Measurements from ENCODE around the gene C5orf63.

DNA sequence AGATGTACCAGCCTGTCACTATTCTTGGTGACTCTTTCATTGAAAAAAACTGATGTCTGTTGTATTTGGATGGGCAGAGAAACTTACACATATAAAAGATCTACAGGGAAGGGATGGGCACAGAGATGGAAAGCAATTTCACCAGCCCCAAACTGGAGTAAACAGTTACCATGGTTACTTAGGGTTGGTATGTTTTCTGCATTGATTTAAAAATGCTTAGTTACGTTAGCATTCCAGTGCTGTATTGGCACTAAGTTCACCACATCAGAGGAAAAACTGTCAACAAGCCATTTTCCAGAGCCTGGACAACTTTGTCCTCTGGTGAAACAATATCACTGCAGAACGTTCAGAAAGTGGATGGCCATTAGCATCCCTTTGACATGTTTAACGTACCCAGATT lies 70.9 kb downstream of the C5orf63 start:
- TF ChIP-seq, protein P1, sequence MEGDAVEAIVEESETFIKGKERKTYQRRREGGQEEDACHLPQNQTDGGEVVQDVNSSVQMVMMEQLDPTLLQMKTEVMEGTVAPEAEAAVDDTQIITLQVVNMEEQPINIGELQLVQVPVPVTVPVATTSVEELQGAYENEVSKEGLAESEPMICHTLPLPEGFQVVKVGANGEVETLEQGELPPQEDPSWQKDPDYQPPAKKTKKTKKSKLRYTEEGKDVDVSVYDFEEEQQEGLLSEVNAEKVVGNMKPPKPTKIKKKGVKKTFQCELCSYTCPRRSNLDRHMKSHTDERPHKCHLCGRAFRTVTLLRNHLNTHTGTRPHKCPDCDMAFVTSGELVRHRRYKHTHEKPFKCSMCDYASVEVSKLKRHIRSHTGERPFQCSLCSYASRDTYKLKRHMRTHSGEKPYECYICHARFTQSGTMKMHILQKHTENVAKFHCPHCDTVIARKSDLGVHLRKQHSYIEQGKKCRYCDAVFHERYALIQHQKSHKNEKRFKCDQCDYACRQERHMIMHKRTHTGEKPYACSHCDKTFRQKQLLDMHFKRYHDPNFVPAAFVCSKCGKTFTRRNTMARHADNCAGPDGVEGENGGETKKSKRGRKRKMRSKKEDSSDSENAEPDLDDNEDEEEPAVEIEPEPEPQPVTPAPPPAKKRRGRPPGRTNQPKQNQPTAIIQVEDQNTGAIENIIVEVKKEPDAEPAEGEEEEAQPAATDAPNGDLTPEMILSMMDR (conservative IDR thresholded peaks at IDR 0.05; ENCODE audit: low read depth, low read length) = no peak
- no peak for TF ChIP-seq EZH2 (IDR thresholded peaks at IDR 0.05; ENCODE audit: borderline replicate concordance, low read depth, low read length, poor library complexity, severe bottlenecking)

Measured in A673 (cell line).